Measurements from ENCODE around the gene CLCN2.

DNA sequence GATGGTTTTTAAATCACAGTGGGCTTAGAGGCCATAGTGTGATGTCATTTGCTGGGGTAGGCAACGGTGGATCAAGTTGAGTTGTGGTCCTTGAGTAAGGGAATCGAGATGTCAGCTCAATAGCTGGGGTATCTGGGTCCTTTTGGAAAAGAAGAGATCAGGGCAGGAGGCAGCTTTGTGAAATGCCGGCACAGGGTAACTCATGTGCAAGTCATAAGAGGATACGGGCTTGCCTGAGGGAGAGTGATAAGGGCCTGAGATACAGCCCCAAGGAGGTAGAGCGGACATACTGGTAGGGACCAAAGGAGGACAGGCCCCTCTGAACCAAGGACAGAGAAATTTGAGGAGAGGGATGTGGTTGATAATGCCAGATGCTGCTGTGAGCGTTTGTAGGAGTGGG is 28.2 kb downstream of the CLCN2 start:
- no peak for TF ChIP-seq TCF7 (CRISPR knock-in tag; IDR thresholded peaks at IDR 0.05; ENCODE audit: low read depth)
- TF ChIP-seq, protein P1, sequence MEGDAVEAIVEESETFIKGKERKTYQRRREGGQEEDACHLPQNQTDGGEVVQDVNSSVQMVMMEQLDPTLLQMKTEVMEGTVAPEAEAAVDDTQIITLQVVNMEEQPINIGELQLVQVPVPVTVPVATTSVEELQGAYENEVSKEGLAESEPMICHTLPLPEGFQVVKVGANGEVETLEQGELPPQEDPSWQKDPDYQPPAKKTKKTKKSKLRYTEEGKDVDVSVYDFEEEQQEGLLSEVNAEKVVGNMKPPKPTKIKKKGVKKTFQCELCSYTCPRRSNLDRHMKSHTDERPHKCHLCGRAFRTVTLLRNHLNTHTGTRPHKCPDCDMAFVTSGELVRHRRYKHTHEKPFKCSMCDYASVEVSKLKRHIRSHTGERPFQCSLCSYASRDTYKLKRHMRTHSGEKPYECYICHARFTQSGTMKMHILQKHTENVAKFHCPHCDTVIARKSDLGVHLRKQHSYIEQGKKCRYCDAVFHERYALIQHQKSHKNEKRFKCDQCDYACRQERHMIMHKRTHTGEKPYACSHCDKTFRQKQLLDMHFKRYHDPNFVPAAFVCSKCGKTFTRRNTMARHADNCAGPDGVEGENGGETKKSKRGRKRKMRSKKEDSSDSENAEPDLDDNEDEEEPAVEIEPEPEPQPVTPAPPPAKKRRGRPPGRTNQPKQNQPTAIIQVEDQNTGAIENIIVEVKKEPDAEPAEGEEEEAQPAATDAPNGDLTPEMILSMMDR (IDR thresholded peaks at IDR 0.05), result no peak
- TF ChIP-seq MXD4 (CRISPR knock-in tag; IDR thresholded peaks at IDR 0.05; ENCODE audit: borderline replicate concordance), result no peak
- TF ChIP-seq, protein P2, sequence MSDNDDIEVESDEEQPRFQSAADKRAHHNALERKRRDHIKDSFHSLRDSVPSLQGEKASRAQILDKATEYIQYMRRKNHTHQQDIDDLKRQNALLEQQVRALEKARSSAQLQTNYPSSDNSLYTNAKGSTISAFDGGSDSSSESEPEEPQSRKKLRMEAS (CRISPR knock-in tag; IDR thresholded peaks at IDR 0.05), result no peak
- TF ChIP-seq NR1H2 (CRISPR knock-in tag; IDR thresholded peaks at IDR 0.05), result no peak
- TF ChIP-seq, protein P3, sequence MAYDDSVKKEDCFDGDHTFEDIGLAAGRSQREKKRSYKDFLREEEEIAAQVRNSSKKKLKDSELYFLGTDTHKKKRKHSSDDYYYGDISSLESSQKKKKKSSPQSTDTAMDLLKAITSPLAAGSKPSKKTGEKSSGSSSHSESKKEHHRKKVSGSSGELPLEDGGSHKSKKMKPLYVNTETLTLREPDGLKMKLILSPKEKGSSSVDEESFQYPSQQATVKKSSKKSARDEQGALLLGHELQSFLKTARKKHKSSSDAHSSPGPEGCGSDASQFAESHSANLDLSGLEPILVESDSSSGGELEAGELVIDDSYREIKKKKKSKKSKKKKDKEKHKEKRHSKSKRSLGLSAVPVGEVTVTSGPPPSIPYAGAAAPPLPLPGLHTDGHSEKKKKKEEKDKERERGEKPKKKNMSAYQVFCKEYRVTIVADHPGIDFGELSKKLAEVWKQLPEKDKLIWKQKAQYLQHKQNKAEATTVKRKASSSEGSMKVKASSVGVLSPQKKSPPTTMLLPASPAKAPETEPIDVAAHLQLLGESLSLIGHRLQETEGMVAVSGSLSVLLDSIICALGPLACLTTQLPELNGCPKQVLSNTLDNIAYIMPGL (CRISPR knock-in tag; IDR thresholded peaks at IDR 0.05), result no peak
- no peak for TF ChIP-seq ZNF396 (CRISPR knock-in tag; IDR thresholded peaks at IDR 0.05; ENCODE audit: borderline replicate concordance)
- TF ChIP-seq CREB1 (CRISPR knock-in tag; IDR thresholded peaks at IDR 0.05), result no peak
- no peak for TF ChIP-seq CBFB (CRISPR knock-in tag; IDR thresholded peaks at IDR 0.05; ENCODE audit: low read depth)
- TF ChIP-seq, protein P4, sequence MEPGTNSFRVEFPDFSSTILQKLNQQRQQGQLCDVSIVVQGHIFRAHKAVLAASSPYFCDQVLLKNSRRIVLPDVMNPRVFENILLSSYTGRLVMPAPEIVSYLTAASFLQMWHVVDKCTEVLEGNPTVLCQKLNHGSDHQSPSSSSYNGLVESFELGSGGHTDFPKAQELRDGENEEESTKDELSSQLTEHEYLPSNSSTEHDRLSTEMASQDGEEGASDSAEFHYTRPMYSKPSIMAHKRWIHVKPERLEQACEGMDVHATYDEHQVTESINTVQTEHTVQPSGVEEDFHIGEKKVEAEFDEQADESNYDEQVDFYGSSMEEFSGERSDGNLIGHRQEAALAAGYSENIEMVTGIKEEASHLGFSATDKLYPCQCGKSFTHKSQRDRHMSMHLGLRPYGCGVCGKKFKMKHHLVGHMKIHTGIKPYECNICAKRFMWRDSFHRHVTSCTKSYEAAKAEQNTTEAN (CRISPR knock-in tag; IDR thresholded peaks at IDR 0.05), result no peak
- no peak for TF ChIP-seq FOXJ3 (CRISPR knock-in tag; IDR thresholded peaks at IDR 0.05; ENCODE audit: borderline replicate concordance)
- no peak for TF ChIP-seq SP1 (CRISPR knock-in tag; conservative IDR thresholded peaks at IDR 0.05)
- TF ChIP-seq ZBTB21 (CRISPR knock-in tag; IDR thresholded peaks at IDR 0.05; ENCODE audit: borderline replicate concordance), result no peak
- no peak for TF ChIP-seq ZNF232 (CRISPR knock-in tag; IDR thresholded peaks at IDR 0.05)
